ENCODE results near the gene MTMR12. TPM values are rescaled to one million over a fixed set of nuclear protein-coding genes. Genes with fewer than 3 reads are reported as not detected.

Gene MTMR12
- total RNA-seq, 1 donor from 2014 or later, result 41.3 TPM

DNA sequence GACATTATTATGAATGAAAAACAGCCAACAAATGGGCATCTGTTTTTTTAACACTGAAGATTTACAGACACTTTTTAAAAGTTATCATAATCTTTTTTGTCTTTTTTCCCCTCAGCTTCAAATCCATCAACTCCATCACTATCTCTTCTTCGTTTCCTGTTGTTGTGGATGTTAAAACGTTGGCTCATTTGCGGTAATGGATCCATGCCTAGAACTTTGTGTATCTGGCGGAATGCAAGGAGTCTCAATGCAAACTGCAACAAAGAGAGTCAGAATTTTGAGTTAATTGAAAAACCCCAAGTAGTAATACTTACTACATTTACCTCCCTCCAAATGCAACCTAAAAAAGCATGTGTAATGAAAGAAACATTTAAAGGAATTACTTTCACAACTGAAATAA is 42.9 kb upstream of the MTMR12 start:
- no peak for DNase-seq
- Histone ChIP-seq H3K4me1 (no peaks in the 10 kb centered on the region), H3K9me3 (no peaks in the 10 kb centered on the region), H3K36me3 (peaks cover 55% of the 10 kb centered on the region), H3K27ac (no peak overlapping the region), H3K4me3 (no peak overlapping the region), H3K27me3 (no peaks in the 10 kb centered on the region)
- intact Hi-C loops (cut with DNase I), result no loop called here
- TF ChIP-seq, protein P1, sequence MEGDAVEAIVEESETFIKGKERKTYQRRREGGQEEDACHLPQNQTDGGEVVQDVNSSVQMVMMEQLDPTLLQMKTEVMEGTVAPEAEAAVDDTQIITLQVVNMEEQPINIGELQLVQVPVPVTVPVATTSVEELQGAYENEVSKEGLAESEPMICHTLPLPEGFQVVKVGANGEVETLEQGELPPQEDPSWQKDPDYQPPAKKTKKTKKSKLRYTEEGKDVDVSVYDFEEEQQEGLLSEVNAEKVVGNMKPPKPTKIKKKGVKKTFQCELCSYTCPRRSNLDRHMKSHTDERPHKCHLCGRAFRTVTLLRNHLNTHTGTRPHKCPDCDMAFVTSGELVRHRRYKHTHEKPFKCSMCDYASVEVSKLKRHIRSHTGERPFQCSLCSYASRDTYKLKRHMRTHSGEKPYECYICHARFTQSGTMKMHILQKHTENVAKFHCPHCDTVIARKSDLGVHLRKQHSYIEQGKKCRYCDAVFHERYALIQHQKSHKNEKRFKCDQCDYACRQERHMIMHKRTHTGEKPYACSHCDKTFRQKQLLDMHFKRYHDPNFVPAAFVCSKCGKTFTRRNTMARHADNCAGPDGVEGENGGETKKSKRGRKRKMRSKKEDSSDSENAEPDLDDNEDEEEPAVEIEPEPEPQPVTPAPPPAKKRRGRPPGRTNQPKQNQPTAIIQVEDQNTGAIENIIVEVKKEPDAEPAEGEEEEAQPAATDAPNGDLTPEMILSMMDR (IDR thresholded peaks at IDR 0.05), result no peak
- ATAC-seq, result no peak

DNA sequence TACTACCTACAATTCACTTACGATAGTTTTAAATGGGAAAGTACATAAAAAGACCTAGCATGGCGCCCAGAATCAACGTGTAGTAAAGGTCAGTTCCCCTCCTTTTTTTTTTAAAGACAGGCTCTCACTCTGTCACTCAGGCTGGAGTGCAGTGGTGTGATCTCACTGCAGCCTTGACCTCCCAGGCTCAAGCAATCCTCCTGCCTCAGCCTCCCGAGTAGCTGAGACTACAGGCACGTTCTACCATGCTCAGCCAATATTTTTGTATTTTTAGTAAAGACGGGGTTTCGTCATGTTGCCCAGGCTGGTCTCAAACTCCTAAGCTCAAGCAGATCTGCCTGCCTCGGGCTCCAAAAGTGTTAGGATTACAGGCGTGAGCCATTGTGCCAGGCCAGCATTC is 40.7 kb upstream of the MTMR12 start:
- Histone ChIP-seq H3K4me3 (no peak overlapping the region), H3K9me3 (no peaks in the 10 kb centered on the region), H3K27me3 (no peaks in the 10 kb centered on the region), H3K4me1 (no peaks in the 10 kb centered on the region), H3K36me3 (peaks cover 44% of the 10 kb centered on the region), H3K27ac (no peak overlapping the region)
- TF ChIP-seq, protein P1 (IDR thresholded peaks at IDR 0.05), result no peak
- intact Hi-C loops (cut with DNase I), result no loop called here
- ATAC-seq (no peak), DNase-seq (no peak)

DNA sequence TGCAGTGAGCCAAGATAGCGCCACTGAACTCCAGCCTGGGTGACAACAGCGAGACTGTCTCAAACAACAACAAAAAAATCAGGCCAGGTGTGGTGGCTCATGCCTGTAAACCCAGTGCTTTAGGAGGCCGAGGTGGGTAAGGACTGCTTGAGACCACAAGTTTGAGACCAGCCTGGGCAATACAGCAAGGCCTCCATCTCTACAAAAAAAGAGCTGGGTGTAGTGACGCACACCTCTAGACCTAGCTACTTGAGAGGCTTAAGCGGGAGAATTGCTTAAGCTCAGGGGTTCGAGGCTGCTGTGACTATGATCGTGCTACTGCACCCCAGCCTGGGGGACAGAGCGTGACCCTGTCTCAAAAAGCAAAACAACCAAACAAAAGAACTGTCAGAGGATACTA is 39.9 kb upstream of the MTMR12 start:
- H3K36me3 ChIP-seq, result peaks cover 38% of the 10 kb centered on the region
- no peaks in the 10 kb centered on the region for H3K4me1 ChIP-seq
- TF ChIP-seq, protein P1 (IDR thresholded peaks at IDR 0.05), result no peak
- no peak overlapping the region for H3K27ac ChIP-seq
- ATAC-seq (no peak), DNase-seq (no peak)
- H3K9me3 ChIP-seq, result no peaks in the 10 kb centered on the region
- H3K27me3 ChIP-seq, result no peaks in the 10 kb centered on the region
- intact Hi-C loops (cut with DNase I), result no loop called here
- H3K4me3 ChIP-seq, result no peak overlapping the region

- Histone ChIP-seq H3K9me3 (peaks cover 3% of the 10 kb centered on the region), H3K36me3 (no peaks in the 10 kb centered on the region), H3K4me1 (no peaks in the 10 kb centered on the region), H3K4me3 (no peak overlapping the region), H3K27me3 (no peaks in the 10 kb centered on the region), H3K27ac (no peak overlapping the region)
- intact Hi-C loops (cut with DNase I), result no loop called here
- TF ChIP-seq, protein P1 (IDR thresholded peaks at IDR 0.05), result no peak
- ATAC-seq (no peak), DNase-seq (no peak)
These were observed 34.1 kb upstream of the MTMR12 start for GRCh38 chr5:32346869-32347268.

DNA sequence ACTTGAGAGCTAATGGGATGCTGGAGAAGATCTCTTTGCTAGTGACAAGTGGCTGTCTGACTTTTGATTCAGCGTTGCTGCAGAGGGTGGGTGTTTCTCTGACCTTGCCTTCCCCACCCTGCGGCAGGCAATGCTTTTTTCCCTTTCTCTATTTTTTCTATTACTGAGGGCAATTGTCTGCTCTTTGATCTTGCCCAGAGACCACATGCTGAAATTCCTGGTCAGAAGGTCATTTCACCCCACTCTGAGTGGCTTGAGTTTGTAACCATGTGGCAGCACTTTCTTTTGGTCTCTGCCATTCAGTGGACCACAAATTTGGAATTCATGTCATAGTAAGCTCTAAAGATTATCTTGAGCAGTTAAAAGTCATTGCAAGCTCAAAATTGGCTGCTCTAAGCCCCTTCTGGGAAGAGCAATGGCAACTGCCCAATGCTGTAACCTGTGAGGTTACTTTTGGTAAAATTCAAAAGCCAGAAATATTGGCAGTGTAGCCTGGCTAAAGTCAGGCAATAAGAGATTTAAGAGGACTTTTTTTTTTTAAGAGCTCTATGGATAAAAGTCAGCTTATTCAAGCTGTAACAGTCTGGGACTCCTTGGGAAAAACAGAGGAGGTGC is 30.4 kb upstream of the MTMR12 start:
- no peak for ATAC-seq
- H3K4me3 ChIP-seq, result no peak overlapping the region
- no peak for DNase-seq
- no peaks in the 10 kb centered on the region for H3K36me3 ChIP-seq
- TF ChIP-seq, protein P1 (IDR thresholded peaks at IDR 0.05), result no peak
- no peaks in the 10 kb centered on the region for H3K27me3 ChIP-seq
- intact Hi-C loops (cut with DNase I), result no loop called here
- no peak overlapping the region for H3K27ac ChIP-seq
- no peaks in the 10 kb centered on the region for H3K4me1 ChIP-seq
- H3K9me3 ChIP-seq, result peaks cover 6% of the 10 kb centered on the region

GRCh38 chr5:32342656-32343055 is 29.9 kb upstream of the MTMR12 start:
- H3K27ac ChIP-seq, result no peak overlapping the region
- no peak for ATAC-seq
- no peaks in the 10 kb centered on the region for H3K36me3 ChIP-seq
- peaks cover 6% of the 10 kb centered on the region for H3K9me3 ChIP-seq
- H3K27me3 ChIP-seq, result no peaks in the 10 kb centered on the region
- H3K4me1 ChIP-seq, result no peaks in the 10 kb centered on the region
- no peak overlapping the region for H3K4me3 ChIP-seq
- TF ChIP-seq, protein P1 (IDR thresholded peaks at IDR 0.05), result no peak
- no peak for DNase-seq
- intact Hi-C loops (cut with DNase I), result no loop called here

All from upper lobe of right lung (tissue), 1 donor.